ENCODE data around the gene IL9R. TPM values are rescaled to one million over a fixed set of nuclear protein-coding genes. Genes with fewer than 3 reads are reported as not detected.

The IL9R gene, protein sequence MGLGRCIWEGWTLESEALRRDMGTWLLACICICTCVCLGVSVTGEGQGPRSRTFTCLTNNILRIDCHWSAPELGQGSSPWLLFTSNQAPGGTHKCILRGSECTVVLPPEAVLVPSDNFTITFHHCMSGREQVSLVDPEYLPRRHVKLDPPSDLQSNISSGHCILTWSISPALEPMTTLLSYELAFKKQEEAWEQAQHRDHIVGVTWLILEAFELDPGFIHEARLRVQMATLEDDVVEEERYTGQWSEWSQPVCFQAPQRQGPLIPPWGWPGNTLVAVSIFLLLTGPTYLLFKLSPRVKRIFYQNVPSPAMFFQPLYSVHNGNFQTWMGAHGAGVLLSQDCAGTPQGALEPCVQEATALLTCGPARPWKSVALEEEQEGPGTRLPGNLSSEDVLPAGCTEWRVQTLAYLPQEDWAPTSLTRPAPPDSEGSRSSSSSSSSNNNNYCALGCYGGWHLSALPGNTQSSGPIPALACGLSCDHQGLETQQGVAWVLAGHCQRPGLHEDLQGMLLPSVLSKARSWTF
- total RNA-seq, result 1 to 10 TPM in 1 of 2 donors, under 1 TPM in 1; 0.54 to 1.2 TPM
- polyA plus RNA-seq, result under 1 TPM; 0.28 to 0.48 TPM
- long read RNA-seq, donor 1, result 0 reads
- long read RNA-seq, donor 2, result 0 reads
- long read RNA-seq, donor 3, result 0 reads
- long read RNA-seq, donor 4, result 0 reads
- long read RNA-seq, donor 5, result 0 reads

DNA sequence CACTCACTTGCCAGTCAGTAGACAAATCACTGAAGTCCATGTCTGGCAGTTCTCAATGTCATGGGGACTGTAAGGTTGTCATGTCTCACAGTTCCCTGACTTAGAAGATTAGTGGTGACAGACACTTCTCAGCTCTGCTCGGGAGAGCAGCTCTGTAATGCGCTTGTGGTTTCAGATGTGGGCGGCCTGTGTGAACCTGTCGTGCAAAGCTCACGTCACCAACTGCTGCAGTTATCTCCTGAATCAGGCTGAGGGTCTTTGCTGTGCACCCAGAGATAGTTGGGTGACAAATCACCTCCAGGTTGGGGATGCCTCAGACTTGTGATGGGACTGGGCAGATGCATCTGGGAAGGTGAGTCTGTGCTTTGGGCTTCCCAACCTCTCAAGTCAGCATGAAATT lies at the start of gene IL9R:
IL9R (plus strand) TSS at position 261 of the 400 bp plus-strand sequence; CDS start at position 325, 64 bp downstream.
- no peak within 1 kb of the TSS for H3K9ac ChIP-seq (ENCODE audit: insufficient read depth in 1 of 2, low read length in 2 of 2)
- no peaks in the 10 kb centered on the region for H3K27me3 ChIP-seq (ENCODE audit: control insufficient read depth in 3 of 3, insufficient read depth in 3 of 3, low read length in 2 of 3)
- H3K4me3 ChIP-seq, result no peak within 1 kb of the TSS
- WGBS, 2 donors, result 40 to 56% methylated on average over 5 of the region's 5 CpGs
- DNase-seq (no peak), ATAC-seq (ENCODE audit: insufficient read depth, low FRiP score) (no peak)
- no peaks in the 10 kb centered on the region for H3K36me3 ChIP-seq (ENCODE audit: control insufficient read depth in 4 of 4, insufficient read depth in 4 of 4, low read length in 4 of 4)
- H3K4me1 ChIP-seq (ENCODE audit: control insufficient read depth in 5 of 5, insufficient read depth in 5 of 5, low read length in 5 of 5), result peaks cover 0 to 6% (median 0%) of the 10 kb centered on the region in 5 donors
- no peak within 1 kb of the TSS for H3K27ac ChIP-seq (ENCODE audit: low read depth in 1 of 2, low read length in 1 of 2)
- H3K9me3 ChIP-seq (ENCODE audit: control insufficient read depth in 4 of 4, insufficient read depth in 3 of 4, low read length in 3 of 4), result peaks cover 0 to 3% (median 2%) of the 10 kb centered on the region in 4 donors
- TF ChIP-seq, protein P1, sequence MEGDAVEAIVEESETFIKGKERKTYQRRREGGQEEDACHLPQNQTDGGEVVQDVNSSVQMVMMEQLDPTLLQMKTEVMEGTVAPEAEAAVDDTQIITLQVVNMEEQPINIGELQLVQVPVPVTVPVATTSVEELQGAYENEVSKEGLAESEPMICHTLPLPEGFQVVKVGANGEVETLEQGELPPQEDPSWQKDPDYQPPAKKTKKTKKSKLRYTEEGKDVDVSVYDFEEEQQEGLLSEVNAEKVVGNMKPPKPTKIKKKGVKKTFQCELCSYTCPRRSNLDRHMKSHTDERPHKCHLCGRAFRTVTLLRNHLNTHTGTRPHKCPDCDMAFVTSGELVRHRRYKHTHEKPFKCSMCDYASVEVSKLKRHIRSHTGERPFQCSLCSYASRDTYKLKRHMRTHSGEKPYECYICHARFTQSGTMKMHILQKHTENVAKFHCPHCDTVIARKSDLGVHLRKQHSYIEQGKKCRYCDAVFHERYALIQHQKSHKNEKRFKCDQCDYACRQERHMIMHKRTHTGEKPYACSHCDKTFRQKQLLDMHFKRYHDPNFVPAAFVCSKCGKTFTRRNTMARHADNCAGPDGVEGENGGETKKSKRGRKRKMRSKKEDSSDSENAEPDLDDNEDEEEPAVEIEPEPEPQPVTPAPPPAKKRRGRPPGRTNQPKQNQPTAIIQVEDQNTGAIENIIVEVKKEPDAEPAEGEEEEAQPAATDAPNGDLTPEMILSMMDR (IDR thresholded peaks at IDR 0.05; ENCODE audit: control extremely low read depth, extremely low read depth), result no peak

DNA sequence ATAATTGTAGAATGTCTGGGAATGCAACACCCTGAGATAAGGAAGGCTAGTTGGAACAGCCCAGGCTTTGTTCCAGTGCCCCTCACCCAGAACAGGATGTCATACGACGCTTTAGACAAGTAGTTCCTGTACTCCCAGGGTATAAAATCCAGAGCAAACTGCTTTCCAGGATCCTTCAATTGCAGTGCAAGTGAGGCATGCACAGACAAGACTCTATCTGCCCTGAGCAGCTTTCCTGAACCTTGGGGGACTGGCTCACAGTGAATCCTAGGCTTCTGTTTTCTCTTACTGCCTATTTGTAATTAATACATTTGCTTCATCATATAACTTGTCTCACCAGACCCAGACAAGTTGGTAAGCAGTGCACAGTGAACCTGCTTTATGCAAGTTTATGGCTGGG lies 48.4 kb upstream of the IL9R start:
- Histone ChIP-seq H3K27me3 (ENCODE audit: control insufficient read depth in 3 of 3, insufficient read depth in 3 of 3, low read length in 2 of 3) (no peaks in the 10 kb centered on the region), H3K4me1 (ENCODE audit: control insufficient read depth in 5 of 5, insufficient read depth in 5 of 5, low read length in 5 of 5) (no peaks in the 10 kb centered on the region), H3K9me3 (ENCODE audit: control insufficient read depth in 4 of 4, insufficient read depth in 3 of 4, low read length in 3 of 4) (peaks cover 0 to 11% (median under 1%) of the 10 kb centered on the region in 4 donors), H3K9ac (ENCODE audit: insufficient read depth in 1 of 2, low read length in 2 of 2) (no peak overlapping the region), H3K27ac (ENCODE audit: low read depth in 1 of 2, low read length in 1 of 2) (no peak overlapping the region), H3K4me3 (no peak overlapping the region), H3K36me3 (ENCODE audit: control insufficient read depth in 4 of 4, insufficient read depth in 4 of 4, low read length in 4 of 4) (no peaks in the 10 kb centered on the region)
- TF ChIP-seq, protein P1 (IDR thresholded peaks at IDR 0.05; ENCODE audit: control extremely low read depth, extremely low read depth), result no peak
- ATAC-seq (ENCODE audit: insufficient read depth, low FRiP score), result no peak
- no peak for DNase-seq
- 55 to 69% methylated on average over 2 of the region's 2 CpGs for WGBS, 2 donors

DNA sequence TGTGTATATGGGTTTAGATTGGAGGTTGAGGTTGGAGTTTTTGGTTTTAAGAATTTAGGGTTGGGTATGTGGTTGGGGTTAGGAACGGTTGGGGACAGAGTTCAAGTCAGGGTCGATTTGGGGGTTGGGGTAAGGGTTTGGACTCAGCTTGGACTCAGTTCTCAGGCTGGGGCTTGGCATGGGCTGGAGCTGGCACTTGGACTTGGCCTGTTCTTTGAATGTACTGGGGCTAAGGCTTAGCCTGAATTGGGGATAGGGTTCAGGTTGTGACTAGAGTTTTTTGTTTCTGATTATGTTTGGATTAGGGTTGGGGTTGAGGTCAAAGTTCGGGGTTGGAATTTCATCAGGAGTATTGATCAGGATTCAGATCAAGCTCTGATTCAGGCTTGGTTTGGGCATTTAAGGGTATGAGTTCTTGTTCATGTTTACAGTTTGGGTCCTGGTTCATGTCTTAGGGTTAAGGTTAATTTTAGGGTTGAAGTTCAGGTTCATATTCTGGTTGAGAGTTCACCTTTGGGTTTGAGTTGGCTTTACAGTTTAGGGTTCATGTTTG lies 46.2 kb upstream of the IL9R start:
- H3K9ac ChIP-seq (ENCODE audit: insufficient read depth in 1 of 2, low read length in 2 of 2), result no peak overlapping the region
- TF ChIP-seq, protein P1 (IDR thresholded peaks at IDR 0.05; ENCODE audit: control extremely low read depth, extremely low read depth), result no peak
- 74 to 75% methylated on average over 3 of the region's 3 CpGs for WGBS, 2 donors
- no peak overlapping the region for H3K27ac ChIP-seq (ENCODE audit: low read depth in 1 of 2, low read length in 1 of 2)
- H3K4me1 ChIP-seq (ENCODE audit: control insufficient read depth in 5 of 5, insufficient read depth in 5 of 5, low read length in 5 of 5), result no peaks in the 10 kb centered on the region
- peaks cover 0 to 14% (median 1%) of the 10 kb centered on the region in 4 donors for H3K9me3 ChIP-seq (ENCODE audit: control insufficient read depth in 4 of 4, insufficient read depth in 3 of 4, low read length in 3 of 4)
- no peaks in the 10 kb centered on the region for H3K27me3 ChIP-seq (ENCODE audit: control insufficient read depth in 3 of 3, insufficient read depth in 3 of 3, low read length in 2 of 3)
- DNase-seq (no peak), ATAC-seq (ENCODE audit: insufficient read depth, low FRiP score) (no peak)
- no peak overlapping the region for H3K4me3 ChIP-seq
- H3K36me3 ChIP-seq (ENCODE audit: control insufficient read depth in 4 of 4, insufficient read depth in 4 of 4, low read length in 4 of 4), result no peaks in the 10 kb centered on the region
